HepG2 (cell line): Measurements from ENCODE around the gene TBC1D16. TPM values are rescaled to one million over a fixed set of nuclear protein-coding genes. Genes with fewer than 3 reads are reported as not detected.

ENCODE experiments used
- GATAD1 ChIP-seq: IDR thresholded peaks from 2 replicates; pipeline ENCODE4 v1.6.1; 2016; ENCODE audit warnings: missing genetic modification reagents, missing compliant biosample characterization
- KLF15 ChIP-seq: sonication (generic); formaldehyde crosslinking; IDR thresholded peaks from 2 replicates; pipeline ENCODE4 v1.8.1; 2023; ENCODE audit warnings: borderline replicate concordance, mild to moderate bottlenecking, inconsistent platforms, missing genetic modification reagents, mixed read lengths
- MAFG ChIP-seq: sonication (generic); formaldehyde crosslinking; IDR thresholded peaks from 2 replicates; pipeline ENCODE4 v1.5.1; 2020; ENCODE audit warnings: mild to moderate bottlenecking, missing genetic modification reagents
- MTF2 ChIP-seq: sonication (generic); formaldehyde crosslinking; IDR thresholded peaks from 2 replicates; pipeline ENCODE4 v1.5.0; 2020; ENCODE audit warnings: missing genetic modification reagents, borderline replicate concordance
- SYNCRIP ChIP-seq: fragments of 200-400 bp; formaldehyde crosslinking; IDR thresholded peaks from 2 replicates; pipeline ENCODE4 v1.6.1; 2018; ENCODE audit warnings: mild to moderate bottlenecking, low read depth, low read length; ENCODE audit not compliant: insufficient read depth
- TBX2 ChIP-seq: sonication (generic); formaldehyde crosslinking; IDR thresholded peaks from 2 replicates; pipeline ENCODE4 v1.5.0; 2020; ENCODE audit warnings: missing genetic modification reagents, mild to moderate bottlenecking, borderline replicate concordance
- TRIM24 ChIP-seq: sonication (generic); formaldehyde crosslinking; IDR thresholded peaks from 2 replicates; pipeline ENCODE4 v1.8.0; 2022; ENCODE audit warnings: mild to moderate bottlenecking, missing genetic modification reagents
- XBP1 ChIP-seq: sonication (generic); formaldehyde crosslinking; IDR thresholded peaks from 2 replicates; pipeline ENCODE4 v1.5.0; 2020; ENCODE audit warnings: missing genetic modification reagents
- ZBTB2 ChIP-seq: sonication (generic); formaldehyde crosslinking; IDR thresholded peaks from 2 replicates; pipeline ENCODE4 v1.8.0; 2022; ENCODE audit warnings: low read depth, missing genetic modification reagents
- ZFP37 ChIP-seq: sonication (generic); formaldehyde crosslinking; IDR thresholded peaks from 2 replicates; pipeline ENCODE4 v1.4.0; 2020; ENCODE audit warnings: missing genetic modification reagents, borderline replicate concordance
- ZFYVE20 ChIP-seq: sonication (generic); formaldehyde crosslinking; IDR thresholded peaks from 2 replicates; pipeline ENCODE4 v1.8.0; 2023; ENCODE audit warnings: low read depth, mild to moderate bottlenecking, moderate library complexity, missing genetic modification reagents, borderline replicate concordance
- ZNF577 ChIP-seq: sonication (generic); formaldehyde crosslinking; IDR thresholded peaks from 2 replicates; pipeline ENCODE4 v1.4.0; 2020; ENCODE audit warnings: mild to moderate bottlenecking, low read depth, missing genetic modification reagents, borderline replicate concordance
- ZNF782 ChIP-seq: sonication (generic); formaldehyde crosslinking; IDR thresholded peaks from 2 replicates; pipeline ENCODE4 v1.4.0; 2020; ENCODE audit warnings: missing genetic modification reagents, mild to moderate bottlenecking, borderline replicate concordance
- polyA plus RNA-seq, 8 experiments: library from polyadenylated mRNA; depleted of rRNA in 3 of 8; stranded (reverse) in 7 of 8; unstranded in 1 of 8; fragments of >200 nt; fragmentation: Illumina TruSeq in 4 of 8; extraction: Trizol in 4 of 8; gene quantifications; 2 replicates each; pipeline versions ENCODE4 v1.2.1 to v1.2.3, GENCODE V29; 2011 to 2016; ENCODE audit warnings: low read depth in 4 of 8, missing spikeins in 1 of 8, mixed read lengths in 1 of 8; ENCODE audit not compliant: insufficient read depth in 1 of 8
- total RNA-seq, 5 experiments: library from RNA; depleted of rRNA; stranded (reverse); fragments of >200 nt; fragmentation: Illumina TruSeq; extraction: Trizol; gene quantifications; 2 replicates each; pipeline ENCODE4 v1.2.3, GENCODE V29; 2016; ENCODE audit warnings: low read depth in 1 of 5
- TF ChIP-seq, protein P1 (sequence below): sonication (generic); formaldehyde crosslinking; IDR thresholded peaks from 2 replicates; pipeline ENCODE4 v1.5.0; 2020; ENCODE audit warnings: mild to moderate bottlenecking, missing genetic modification reagents, borderline replicate concordance
- TF ChIP-seq, protein P2 (sequence below): sonication (generic); formaldehyde crosslinking; conservative IDR thresholded peaks from 2 replicates; pipeline ENCODE4 v1.4.0; 2020; ENCODE audit warnings: missing genetic modification reagents
- TF ChIP-seq, protein P3 (sequence below): sonication (generic); formaldehyde crosslinking; IDR thresholded peaks from 2 replicates; pipeline ENCODE4 v1.4.0; 2020; ENCODE audit warnings: missing genetic modification reagents, mild to moderate bottlenecking, borderline replicate concordance

Gene TBC1D16
- total and polyA plus RNA-seq, 2 of the 13 experiments (the other 11 are each of a cell fraction or from before 2014, with no cell fraction given): 14.9 to 24.9 TPM

GRCh38 chr17:80045703-80046102 lies 10.0 kb upstream of the TBC1D16 start (continued):
- TF ChIP-seq, protein P1, sequence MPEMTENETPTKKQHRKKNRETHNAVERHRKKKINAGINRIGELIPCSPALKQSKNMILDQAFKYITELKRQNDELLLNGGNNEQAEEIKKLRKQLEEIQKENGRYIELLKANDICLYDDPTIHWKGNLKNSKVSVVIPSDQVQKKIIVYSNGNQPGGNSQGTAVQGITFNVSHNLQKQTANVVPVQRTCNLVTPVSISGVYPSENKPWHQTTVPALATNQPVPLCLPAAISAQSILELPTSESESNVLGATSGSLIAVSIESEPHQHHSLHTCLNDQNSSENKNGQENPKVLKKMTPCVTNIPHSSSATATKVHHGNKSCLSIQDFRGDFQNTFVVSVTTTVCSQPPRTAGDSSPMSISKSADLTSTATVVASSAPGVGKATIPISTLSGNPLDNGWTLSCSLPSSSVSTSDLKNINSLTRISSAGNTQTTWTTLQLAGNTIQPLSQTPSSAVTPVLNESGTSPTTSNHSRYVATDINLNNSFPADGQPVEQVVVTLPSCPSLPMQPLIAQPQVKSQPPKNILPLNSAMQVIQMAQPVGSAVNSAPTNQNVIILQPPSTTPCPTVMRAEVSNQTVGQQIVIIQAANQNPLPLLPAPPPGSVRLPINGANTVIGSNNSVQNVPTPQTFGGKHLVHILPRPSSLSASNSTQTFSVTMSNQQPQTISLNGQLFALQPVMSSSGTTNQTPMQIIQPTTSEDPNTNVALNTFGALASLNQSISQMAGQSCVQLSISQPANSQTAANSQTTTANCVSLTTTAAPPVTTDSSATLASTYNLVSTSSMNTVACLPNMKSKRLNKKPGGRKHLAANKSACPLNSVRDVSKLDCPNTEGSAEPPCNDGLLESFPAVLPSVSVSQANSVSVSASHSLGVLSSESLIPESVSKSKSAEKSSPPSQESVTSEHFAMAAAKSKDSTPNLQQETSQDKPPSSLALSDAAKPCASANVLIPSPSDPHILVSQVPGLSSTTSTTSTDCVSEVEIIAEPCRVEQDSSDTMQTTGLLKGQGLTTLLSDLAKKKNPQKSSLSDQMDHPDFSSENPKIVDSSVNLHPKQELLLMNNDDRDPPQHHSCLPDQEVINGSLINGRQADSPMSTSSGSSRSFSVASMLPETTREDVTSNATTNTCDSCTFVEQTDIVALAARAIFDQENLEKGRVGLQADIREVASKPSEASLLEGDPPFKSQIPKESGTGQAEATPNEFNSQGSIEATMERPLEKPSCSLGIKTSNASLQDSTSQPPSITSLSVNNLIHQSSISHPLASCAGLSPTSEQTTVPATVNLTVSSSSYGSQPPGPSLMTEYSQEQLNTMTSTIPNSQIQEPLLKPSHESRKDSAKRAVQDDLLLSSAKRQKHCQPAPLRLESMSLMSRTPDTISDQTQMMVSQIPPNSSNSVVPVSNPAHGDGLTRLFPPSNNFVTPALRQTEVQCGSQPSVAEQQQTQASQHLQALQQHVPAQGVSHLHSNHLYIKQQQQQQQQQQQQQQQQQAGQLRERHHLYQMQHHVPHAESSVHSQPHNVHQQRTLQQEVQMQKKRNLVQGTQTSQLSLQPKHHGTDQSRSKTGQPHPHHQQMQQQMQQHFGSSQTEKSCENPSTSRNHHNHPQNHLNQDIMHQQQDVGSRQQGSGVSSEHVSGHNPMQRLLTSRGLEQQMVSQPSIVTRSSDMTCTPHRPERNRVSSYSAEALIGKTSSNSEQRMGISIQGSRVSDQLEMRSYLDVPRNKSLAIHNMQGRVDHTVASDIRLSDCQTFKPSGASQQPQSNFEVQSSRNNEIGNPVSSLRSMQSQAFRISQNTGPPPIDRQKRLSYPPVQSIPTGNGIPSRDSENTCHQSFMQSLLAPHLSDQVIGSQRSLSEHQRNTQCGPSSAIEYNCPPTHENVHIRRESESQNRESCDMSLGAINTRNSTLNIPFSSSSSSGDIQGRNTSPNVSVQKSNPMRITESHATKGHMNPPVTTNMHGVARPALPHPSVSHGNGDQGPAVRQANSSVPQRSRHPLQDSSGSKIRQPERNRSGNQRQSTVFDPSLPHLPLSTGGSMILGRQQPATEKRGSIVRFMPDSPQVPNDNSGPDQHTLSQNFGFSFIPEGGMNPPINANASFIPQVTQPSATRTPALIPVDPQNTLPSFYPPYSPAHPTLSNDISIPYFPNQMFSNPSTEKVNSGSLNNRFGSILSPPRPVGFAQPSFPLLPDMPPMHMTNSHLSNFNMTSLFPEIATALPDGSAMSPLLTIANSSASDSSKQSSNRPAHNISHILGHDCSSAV: no peak
- no peak for TF ChIP-seq GATAD1
- no peak for TF ChIP-seq ZNF782
- TF ChIP-seq MTF2: no peak
- no peak for TF ChIP-seq TRIM24 (CRISPR knock-in tag)
- TF ChIP-seq, protein P2, sequence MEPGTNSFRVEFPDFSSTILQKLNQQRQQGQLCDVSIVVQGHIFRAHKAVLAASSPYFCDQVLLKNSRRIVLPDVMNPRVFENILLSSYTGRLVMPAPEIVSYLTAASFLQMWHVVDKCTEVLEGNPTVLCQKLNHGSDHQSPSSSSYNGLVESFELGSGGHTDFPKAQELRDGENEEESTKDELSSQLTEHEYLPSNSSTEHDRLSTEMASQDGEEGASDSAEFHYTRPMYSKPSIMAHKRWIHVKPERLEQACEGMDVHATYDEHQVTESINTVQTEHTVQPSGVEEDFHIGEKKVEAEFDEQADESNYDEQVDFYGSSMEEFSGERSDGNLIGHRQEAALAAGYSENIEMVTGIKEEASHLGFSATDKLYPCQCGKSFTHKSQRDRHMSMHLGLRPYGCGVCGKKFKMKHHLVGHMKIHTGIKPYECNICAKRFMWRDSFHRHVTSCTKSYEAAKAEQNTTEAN (CRISPR knock-in tag): no peak
- no peak for TF ChIP-seq KLF15 (CRISPR knock-in tag)
- TF ChIP-seq SYNCRIP: no peak
- TF ChIP-seq, protein P3, sequence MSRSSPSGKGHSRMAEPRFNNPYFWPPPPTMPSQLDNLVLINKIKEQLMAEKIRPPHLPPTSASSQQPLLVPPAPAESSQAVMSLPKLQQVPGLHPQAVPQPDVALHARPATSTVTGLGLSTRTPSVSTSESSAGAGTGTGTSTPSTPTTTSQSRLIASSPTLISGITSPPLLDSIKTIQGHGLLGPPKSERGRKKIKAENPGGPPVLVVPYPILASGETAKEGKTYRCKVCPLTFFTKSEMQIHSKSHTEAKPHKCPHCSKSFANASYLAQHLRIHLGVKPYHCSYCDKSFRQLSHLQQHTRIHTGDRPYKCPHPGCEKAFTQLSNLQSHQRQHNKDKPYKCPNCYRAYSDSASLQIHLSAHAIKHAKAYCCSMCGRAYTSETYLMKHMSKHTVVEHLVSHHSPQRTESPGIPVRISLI (CRISPR knock-in tag): peak; percentile 73; the same call in 1 of the 2 replicates
- TF ChIP-seq XBP1 (CRISPR knock-in tag): no peak
- no peak for TF ChIP-seq MAFG
- TF ChIP-seq ZNF577 (CRISPR knock-in tag): no peak
- TF ChIP-seq TBX2 (CRISPR knock-in tag): no peak
- no peak for TF ChIP-seq ZBTB2
- no peak for TF ChIP-seq ZFP37 (CRISPR knock-in tag)
- no peak for TF ChIP-seq ZFYVE20 (CRISPR knock-in tag)
